CD4-positive, alpha-beta T cell treated with Interleukin-12 subunit alpha and Interleukin-12 subunit beta, for 1 hour (primary cell): ENCODE results near the gene CABCOCO1.
"Not testable (repeated sequence)": the region's sequence is repeated elsewhere in the genome, so short reads cannot be mapped to it uniquely, and the experiment has no call there.

Experiments
- DNase-seq: peaks from one replicate; pipeline ENCODE4 v3.0.0-alpha.2; 2020

CABCOCO1 gene

DNA sequence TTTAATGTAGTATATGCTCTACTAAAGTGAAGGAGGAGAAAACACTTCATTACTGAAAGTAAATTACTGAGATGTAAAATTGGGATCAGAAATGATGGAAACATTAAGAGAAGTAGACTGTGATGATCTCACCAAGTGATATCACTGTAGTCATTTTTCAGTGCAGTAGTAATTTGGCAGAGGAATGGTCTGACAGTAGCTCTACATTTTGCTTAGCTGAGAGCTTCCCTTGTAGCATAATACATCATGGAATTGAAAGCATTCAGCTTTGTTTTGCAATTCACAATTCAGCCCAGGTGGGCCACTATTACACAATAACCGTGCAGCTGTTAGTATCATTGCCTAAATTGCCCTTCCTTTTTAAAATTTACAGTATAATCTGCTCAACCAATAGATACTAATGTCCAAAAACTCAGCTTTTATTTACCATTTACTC, 19.4 kb upstream of the CABCOCO1 start:
- DNase-seq: no peak

DNA sequence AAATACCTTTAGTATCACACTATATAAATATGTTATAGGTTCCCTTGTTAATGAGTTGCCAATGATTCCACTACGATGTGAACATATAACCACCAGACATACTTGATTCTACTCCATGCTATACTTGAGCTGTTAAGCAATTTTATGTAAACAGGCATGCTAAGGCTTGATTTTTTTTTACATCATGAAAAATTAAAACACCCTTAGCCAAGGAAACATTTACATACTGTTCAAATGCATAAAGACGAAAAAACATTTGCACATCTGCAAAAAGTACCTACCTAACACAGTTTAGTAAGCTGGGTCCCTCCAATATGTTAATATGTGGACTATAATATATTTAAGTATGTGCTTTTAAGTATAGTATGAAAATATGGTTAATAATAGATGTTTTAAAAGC, 9.0 kb upstream of the CABCOCO1 start:
- no peak for DNase-seq

DNA sequence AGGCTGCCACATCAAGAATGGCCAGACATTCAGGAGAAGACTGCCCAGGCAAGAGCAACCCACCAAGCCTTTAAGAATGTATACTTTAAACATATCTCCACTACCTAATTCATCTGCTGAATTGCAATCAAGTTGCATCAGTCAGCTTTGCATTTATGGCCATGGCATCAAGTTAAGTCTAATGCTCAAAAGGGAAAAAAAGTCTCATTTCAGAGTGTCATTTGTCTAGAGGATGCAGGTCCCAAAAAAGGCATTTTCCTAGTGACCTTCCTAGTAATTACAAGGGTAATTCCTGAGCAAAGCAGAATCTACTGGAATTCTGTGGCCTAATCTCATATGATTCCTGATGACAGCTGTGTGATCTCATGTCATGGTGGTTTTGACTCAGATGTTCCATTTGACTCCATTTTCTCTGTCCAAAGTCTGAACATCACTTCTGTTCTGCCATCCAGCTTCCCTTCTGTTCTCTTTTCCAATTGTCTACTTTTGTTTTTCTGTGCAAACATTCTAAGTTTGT, 7.3 kb upstream of the CABCOCO1 start:
- no peak for DNase-seq

DNA sequence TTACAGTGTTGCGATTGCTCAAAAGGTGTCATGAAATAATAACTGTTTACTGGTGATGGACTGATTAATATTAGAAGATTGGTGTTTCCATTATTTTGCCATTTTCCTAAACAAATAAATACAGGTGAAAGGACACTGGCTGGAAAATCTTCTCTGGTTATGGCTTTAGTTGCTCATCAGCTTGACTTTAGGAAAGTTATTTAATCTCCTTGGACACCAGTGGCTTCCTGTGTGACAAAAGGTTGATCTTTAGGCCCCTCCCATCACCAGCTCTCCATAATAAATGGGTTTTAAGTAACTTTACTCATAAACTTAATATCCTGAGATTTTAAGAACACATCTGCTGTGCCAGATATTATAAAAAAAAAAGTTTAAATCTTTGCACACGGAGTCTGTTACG, 737 bp downstream of the CABCOCO1 start:
- no peak for DNase-seq

DNA sequence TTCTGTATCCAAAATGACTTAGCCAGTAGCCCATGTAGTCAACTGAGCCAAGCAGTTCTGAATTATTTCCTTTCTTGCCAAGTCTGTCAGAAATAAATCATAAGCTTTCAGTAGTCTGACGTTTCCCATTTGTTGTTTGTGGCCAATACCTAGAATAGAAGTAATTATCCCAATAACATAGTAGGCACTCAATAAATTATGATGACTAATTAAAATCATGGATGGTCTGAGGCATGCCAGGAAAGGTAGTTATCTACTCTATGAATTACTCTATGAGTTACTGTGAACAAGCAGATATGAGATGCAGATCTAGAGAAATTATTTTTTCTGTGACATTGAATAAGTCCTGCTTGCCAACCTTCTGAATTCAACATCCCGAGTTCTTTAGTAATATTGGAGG, 2.3 kb downstream of the CABCOCO1 start:
- DNase-seq: no peak

DNA sequence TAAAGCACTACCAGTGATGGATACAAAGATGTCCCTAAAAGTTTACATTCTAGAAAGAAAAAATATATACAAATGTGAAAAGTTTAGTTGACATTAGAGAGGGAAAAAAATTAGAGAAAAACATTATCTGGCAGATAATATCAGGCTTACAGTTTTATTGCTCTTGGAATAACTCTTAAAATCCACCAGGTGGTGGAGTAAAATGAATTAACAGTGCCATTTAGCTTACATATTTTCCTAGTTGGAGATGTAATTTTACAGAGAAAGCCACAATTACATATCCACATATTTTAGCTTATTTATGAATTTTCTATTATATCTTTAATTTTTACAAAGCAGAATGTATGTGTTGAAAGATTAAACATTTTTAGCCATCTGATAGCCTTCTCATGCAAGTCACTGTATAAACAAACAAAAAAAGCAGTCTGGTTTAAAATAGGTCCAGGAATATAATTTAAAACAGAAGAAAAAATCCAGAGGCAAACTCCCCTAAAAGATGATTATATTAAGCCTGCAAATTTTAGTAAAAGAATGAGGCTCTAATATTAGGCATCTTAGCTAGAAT, 6.5 kb downstream of the CABCOCO1 start:
- DNase-seq: no peak

DNA sequence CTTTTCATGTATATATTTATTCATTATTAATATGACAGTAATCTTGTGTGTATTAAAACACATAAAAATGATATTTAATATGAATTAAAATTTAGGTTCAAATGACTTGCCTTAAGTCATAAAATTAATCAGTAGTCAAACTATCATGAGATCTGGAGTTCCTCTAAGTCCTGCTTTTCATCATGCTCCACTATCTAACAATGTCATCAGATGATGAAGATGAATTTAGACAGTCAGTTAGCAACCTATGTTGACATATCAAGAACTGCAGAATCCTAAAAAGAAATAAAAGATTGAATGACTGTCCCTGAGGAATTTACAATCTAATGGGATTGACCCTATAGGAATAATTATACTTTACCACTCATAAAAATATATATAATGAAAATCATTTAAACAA, 7.1 kb downstream of the CABCOCO1 start:
- DNase-seq: no peak

DNA sequence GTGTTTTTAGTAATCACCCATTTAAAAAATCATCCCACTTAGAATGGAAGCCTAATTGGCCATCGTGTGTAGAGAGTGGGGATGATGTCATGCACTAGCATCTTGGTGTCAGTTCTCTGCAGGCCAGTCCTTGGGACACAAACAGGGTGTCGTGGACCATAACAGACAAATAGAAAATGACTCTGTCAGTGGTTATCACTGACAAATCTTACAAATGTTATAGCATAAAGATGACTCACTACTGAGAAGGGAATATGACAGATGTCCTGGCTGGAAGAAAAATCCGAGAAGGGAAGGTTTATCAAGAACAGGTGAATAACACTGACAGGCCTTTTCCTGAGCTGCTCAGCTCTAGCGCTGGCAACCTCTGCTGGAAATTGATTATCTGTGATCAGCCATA, 10.6 kb downstream of the CABCOCO1 start:
- DNase-seq: no peak

DNA sequence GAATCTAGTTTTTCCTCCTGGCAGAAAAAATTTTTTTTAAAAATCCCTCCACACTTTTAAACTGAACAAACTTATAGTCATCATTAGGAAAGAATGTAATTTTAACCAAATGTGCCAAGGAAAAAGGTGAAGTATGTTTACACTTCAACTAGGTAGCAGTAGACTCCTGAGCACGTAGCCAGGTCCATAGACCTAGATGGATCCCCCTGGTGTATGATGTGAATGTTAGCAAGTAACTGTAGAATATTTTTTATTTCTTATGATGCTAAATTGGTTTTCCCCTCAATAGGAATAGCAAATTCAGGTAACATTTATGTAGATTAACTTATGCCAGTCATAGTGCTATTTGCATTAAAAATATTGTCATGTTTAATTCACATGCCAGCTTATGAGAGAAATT, 19.6 kb downstream of the CABCOCO1 start:
- DNase-seq: no peak

DNA sequence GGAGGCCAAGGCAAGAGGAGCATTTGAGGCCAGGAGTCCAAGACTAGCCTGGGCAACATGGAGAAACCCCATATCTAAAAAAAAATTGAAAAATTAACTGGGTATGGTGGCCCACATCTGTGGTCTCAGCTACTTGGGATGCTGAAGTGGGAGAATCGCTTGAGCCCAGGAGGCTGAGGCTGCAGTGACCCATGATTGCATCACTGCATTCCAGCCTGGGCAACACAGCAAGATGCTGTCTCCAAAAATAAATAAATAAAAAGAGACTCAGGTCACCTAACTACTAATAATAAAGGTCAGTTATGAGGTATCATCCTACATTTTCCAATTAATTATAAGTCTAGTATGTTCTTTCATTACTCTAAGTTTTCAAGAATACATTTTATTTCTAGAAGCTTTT, 20.6 kb downstream of the CABCOCO1 start:
- no peak for DNase-seq

DNA sequence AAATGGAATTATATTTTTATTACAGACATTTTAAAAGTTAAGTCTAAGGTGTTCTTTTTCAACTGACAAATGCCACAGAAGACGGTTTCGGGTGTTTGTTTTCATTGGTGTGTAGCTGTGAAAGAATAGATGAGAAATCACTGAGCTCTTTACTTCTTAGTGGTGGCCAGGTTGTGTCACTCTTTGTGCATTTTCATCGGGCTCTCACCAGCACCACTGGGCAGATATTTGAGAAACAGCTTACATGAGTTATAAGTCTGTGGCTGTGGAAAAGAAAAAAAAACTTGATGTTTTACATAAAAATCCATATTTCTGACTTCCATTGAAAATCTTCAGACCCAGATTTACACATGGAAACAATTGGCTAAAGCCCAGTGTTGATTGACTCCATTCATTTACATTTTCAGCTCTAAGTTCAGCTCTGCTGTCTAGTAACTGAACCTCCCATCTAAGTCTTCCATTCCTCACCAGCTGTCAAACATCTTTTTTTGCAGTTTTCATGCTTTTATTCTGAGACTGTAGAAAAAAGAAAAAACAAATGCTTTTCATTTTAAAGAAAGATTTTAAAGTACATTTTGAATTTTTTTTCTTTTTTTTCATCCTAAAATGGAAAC, 22.3 kb downstream of the CABCOCO1 start:
- no peak for DNase-seq

DNA sequence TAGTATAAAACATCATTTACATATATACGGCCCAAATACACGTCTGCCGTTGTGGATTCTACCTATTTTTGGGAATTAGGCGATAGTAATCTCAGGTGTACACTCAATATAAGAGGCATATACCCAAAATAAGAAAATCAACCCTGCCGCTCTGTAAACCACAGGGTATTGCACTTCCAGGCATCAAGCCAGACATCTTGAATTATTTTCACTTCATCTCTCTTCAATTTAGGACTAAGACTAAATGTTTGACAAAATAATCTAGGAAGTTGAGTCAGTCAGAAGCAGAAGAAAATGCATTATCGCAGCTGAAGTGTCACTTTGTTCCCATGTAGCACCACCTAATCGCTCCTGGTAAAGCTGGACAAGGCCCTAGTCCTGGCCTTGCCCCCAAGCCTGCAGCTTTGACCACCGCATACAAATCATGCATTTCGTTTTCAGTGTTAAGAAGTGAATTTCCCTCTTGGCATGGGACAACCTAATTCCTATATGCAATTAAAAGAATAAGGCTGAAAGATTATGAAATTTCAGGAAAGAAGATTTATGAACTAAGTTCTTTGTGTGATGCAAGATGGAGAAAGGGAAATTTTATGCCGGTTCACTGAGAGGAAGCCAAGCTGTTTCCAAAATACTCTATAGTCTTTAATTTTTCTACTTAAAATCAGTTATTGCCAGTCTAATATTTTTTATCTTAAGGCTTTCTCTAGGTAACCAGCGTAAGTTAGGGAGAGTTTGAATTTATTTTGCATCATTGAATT, 26.0 kb downstream of the CABCOCO1 start:
- no peak for DNase-seq

DNA sequence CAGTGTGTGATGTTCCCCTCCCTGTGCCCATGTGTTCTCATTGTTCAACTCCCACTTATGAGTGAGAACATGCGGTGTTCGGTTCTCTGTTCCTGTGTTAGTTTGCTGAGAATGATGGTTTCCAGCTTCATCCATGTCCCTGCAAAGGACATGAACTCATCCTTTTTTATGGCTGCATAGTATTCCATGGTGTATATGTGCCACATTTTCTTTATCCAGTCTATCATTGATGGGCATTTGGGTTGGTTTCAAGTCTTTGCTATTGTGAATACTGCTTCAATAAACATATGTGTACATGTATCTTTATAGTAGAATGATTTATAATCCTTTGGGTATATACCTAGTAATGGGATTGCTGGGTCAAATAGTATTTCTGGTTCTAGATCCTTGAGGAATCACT, 28.9 kb downstream of the CABCOCO1 start:
- not testable (repeated sequence) for DNase-seq

DNA sequence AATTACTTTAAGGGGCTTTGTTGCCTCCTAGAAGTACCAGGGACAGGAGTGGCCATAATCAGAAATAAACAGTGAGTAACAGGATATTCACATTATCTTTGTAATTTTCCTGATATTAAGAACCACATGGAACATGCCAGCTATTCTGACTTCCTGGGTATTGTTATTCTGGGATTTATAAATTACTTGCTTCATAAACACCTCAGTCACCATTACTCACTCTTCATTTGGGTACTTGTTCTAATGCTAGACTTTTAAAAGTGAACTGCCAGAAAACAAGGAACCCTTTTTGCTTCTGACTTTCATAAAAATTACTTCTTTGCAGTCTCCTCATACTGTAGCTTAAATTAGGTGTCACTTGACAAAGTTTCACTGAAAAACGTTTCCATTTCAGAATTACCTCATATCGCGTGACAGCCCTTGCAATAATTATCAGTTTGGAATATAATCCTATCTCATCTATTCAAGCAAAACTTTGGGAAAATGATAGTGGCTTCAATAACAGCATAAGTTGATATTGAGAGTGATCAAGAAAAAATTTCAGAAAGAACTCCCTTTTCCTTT, 29.8 kb downstream of the CABCOCO1 start:
- DNase-seq: no peak

DNA sequence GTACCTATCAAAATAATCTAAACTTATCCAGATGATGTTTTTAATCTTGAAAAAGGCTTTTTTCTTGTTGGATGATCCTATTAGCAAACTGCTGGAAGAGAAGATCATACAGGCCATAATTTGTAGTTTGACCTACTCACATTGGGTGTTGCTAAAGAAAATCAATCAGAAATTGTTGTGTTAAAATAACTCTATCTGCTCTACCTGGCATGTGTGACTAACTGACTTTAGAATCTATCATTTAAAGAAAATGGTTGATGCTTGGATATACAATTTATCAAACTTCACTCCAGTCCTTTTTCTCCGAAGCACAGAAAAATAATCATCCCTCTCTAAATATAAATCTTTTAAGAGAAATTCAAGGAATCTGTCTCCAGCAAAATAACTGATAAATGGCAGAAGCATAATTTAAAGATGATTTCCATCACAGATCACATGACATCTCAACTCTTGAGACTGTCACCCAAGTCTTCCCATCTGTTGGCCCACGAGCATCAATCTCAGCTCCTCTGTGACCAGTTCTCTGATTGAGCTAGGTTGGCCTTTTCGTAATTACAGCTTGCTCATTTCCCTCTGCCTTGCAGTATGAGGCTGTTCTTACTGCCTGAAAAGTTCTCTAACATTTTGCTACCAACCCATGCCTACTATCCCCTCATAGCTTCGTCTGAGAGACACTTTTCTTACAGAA, 36.4 kb downstream of the CABCOCO1 start:
- DNase-seq: no peak

DNA sequence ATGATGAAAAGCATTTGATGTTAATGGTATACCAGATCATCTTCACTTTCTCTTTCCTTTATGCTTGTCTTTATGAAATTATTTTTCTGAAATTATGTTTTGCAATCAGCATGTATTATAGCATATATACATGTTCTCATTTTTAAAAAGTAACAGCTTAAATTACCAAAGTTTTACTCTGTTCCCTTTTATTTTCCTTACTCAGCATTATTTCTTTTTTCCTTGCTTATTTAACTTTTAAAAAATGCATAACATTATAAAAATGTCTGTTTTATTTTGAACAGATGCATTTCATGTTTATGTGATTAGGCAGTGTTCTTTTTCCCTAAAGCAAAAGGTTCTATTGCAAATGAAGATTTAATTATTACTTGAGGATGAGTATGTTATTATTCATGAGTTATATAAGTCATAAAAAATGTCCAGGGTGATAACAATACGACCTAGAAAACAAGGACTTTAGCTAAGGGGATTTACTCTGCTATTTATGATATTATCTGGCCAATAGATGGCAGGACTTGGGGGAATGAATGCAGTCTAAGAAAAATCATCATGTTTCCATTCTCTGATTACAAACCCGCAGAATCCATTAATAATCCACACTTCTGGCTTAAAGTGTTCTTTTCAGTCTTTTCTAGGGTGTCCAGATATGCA, 38.5 kb downstream of the CABCOCO1 start:
- no peak for DNase-seq

DNA sequence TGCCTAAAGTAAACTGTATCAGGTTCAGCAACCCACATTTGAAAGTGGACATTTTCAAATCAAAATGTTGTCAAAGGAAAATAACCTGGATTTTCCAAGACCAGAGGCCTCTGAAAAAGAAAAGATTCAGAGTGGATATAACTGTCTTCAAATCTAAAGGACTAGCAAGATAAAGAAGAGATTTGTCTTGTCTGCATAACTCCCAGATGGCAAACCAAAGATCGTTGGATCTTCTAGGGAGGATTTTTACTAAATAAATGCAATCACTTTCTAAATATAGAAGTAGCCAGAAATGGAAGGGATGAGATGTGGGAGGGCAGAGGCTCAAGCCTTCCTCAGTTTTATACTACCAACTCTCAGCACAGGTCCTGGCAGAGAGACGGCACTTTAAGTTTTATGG, 39.0 kb downstream of the CABCOCO1 start:
- DNase-seq: no peak

DNA sequence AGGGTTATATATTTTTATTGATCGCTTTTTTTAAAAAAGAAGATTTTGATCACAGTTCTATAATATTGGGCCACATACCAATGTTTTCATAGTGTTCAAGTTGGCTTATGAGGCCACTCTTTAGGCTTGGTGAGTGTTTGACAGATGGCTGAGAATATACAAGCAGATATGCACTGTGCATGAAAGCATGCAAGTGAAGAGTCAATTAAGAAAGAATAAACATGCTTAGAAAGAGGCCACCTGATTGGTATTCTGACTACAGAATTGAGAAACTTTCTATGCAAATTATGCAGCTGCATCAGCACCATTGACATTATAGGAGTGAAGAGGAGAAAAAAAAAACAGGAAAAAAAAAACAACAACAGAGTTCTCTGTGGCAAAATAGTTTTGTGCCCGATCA, 39.9 kb downstream of the CABCOCO1 start:
- no peak for DNase-seq

DNA sequence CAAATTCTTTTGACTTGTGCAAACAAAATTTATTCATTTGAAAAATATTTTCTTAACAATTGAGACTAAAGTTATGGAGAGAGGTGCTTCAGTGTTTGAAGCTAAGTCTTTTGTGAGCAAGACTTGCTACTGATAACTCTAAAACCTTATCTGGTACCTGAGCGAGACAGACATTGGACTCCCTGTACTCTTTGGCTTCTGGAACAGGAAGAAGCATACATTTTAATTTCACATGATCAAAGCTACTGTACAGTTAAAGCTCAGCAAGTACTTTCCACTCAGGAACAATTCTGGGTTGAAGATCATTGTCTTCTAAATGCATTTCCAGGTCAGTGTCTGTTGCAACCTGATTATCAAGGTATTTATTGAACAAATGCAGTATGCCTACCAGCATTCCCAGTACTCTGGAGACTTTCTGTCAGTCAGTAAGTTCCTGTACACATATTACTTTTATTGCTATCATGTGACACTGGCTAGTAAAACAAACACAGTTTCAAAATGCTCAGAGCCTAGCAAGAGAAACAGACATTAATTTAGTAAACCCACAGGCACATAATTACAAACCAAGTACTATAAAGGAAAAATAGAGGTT, 42.4 kb downstream of the CABCOCO1 start:
- DNase-seq: no peak

DNA sequence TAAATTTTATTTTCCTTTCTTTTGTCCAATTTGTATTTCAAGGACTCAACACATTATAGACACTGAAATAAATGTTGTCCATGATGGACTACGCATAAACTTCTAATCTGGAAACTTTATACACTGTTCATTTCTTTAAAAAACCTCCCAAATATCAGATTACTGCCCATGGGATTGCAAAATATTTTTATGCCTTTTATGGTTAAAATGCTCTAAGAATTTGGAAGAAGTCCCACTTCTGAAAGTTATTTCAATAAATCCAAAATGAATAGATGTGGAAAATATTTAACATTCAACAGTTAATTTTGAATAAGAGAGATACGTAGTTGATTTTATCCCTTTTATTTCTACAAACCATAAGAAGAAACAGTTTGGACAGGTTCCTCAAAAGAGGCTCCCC, 46.1 kb downstream of the CABCOCO1 start:
- no peak for DNase-seq

DNA sequence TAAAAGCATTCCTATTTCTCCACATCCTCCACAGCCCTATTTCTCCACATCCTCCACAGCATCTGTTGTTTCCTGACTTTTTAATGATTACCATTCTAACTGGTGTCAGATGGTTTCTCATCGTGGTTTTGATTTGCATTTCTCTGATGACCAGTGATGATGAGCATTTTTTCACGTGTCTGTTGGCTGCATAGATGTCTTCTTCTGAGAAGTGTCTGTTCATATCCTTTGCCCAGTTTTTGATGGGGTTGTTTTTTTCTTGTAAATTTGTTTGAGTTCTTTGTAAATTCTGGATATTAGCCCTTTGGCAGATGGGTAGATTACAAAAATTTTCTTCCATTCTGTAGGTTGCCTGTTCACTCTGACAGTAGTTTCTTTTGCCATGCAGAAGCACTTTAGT, 49.4 kb downstream of the CABCOCO1 start:
- not testable (repeated sequence) for DNase-seq

DNA sequence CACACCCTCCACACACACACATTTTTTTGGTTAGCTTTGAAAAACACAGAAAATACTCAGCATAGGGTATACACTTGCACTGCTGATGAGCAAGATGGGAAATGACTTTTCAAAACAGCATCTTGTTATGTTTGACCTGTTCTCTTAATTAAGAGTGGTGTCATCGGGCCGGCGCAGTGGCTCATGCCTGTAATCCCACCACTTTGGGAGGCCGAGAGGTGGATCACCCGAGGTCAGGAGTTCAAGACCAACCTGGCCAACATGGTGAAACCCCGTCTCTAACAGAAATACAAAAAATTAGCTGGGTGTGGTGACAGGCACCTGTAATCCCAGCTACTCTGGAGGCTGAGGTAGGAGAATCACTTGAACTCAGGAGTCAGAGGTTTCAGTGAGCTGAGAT, 56.7 kb downstream of the CABCOCO1 start:
- not testable (repeated sequence) for DNase-seq
